Activated naive CD4-positive, alpha-beta T cell treated with anti-CD3 and anti-CD28 coated beads, Interleukin-2, amount 10 ng/mL, durations not matched to agents 7 days and 5 days (primary cell): ENCODE results near the gene FFAR3.

Experiments used
- CTCF ChIA-PET: fragments of 350-600 bp; sonication (Branson Sonifier 250); formaldehyde crosslinking; loops from one replicate; lab custom pipeline; 2021; ENCODE audit warnings: antibody characterized with exemption; lab: Charles Lee
- DNase-seq: peaks from one replicate; pipeline ENCODE4 v3.0.0-alpha.2; 2020
- H3K27ac Mint-ChIP-seq: one replicate; pipeline ENCODE4 v1.8.0; 2021; ENCODE audit warnings: mild to moderate bottlenecking, moderate library complexity, mixed read lengths
- H3K27me3 Mint-ChIP-seq: one replicate; pipeline ENCODE4 v1.8.0; 2021; ENCODE audit warnings: mild to moderate bottlenecking, mixed read lengths
- H3K36me3 Mint-ChIP-seq: one replicate; pipeline ENCODE4 v1.8.0; 2021; ENCODE audit warnings: mixed read lengths
- H3K4me1 Mint-ChIP-seq: one replicate; pipeline ENCODE4 v1.8.0; 2021; ENCODE audit warnings: mixed read lengths
- H3K4me3 Mint-ChIP-seq: one replicate; pipeline ENCODE4 v1.8.0; 2021; ENCODE audit warnings: mild to moderate bottlenecking, moderate library complexity, mixed read lengths
- H3K9me3 Mint-ChIP-seq: one replicate; pipeline ENCODE4 v1.8.0; 2021; ENCODE audit warnings: mixed read lengths

Gene FFAR3

GRCh38 chr19:35318679-35319448 lies 39.4 kb upstream of the FFAR3 start:
- Mint-ChIP-seq H3K27ac (peak overlapping the region; percentile 16), H3K4me1 (peaks cover 11% of the 10 kb centered on the region), H3K9me3 (no peaks in the 10 kb centered on the region), H3K4me3 (no peak overlapping the region), H3K36me3 (no peaks in the 10 kb centered on the region), H3K27me3 (peaks cover 33% of the 10 kb centered on the region)
- CTCF ChIA-PET, result no interaction called here
- peak; percentile 26 for DNase-seq

GRCh38 chr19:35320065-35320713 lies 38.1 kb upstream of the FFAR3 start:
- Mint-ChIP-seq H3K4me3 (no peak overlapping the region), H3K36me3 (no peaks in the 10 kb centered on the region), H3K27ac (no peak overlapping the region), H3K9me3 (no peaks in the 10 kb centered on the region), H3K27me3 (peaks cover 26% of the 10 kb centered on the region), H3K4me1 (peaks cover 11% of the 10 kb centered on the region)
- DNase-seq, result no peak
- CTCF ChIA-PET, result interaction anchor here (0.7 kb wide), 1 partner anchor 13 kb away, joined by 3 read pairs; no protein-coding TSS in a partner anchor

- CTCF ChIA-PET, result interaction anchor here (0.6 kb wide), 1 partner anchor 15 kb away, joined by 3 read pairs; no protein-coding TSS in a partner anchor
- H3K9me3 Mint-ChIP-seq, result no peaks in the 10 kb centered on the region
- H3K4me1 Mint-ChIP-seq, result peaks cover 11% of the 10 kb centered on the region
- H3K36me3 Mint-ChIP-seq, result no peaks in the 10 kb centered on the region
- H3K4me3 Mint-ChIP-seq, result no peak overlapping the region
- H3K27ac Mint-ChIP-seq, result no peak overlapping the region
- DNase-seq, result no peak
- H3K27me3 Mint-ChIP-seq, result peaks cover 23% of the 10 kb centered on the region
These were observed 37.0 kb upstream of the FFAR3 start for GRCh38 chr19:35321291-35321690.

GRCh38 chr19:35322014-35322413 lies 36.2 kb upstream of the FFAR3 start:
- H3K9me3 Mint-ChIP-seq, result no peaks in the 10 kb centered on the region
- H3K27ac Mint-ChIP-seq, result no peak overlapping the region
- H3K4me1 Mint-ChIP-seq, result peaks cover 11% of the 10 kb centered on the region
- CTCF ChIA-PET, result no interaction called here
- peaks cover 29% of the 10 kb centered on the region for H3K27me3 Mint-ChIP-seq
- H3K4me3 Mint-ChIP-seq, result no peak overlapping the region
- no peaks in the 10 kb centered on the region for H3K36me3 Mint-ChIP-seq
- DNase-seq, result no peak

GRCh38 chr19:35327642-35328041 lies 30.6 kb upstream of the FFAR3 start:
- H3K9me3 Mint-ChIP-seq, result no peaks in the 10 kb centered on the region
- CTCF ChIA-PET, result interaction anchor here (0.6 kb wide), 1 partner anchor 77 kb away, joined by 6 read pairs; no protein-coding TSS in a partner anchor
- peaks cover 2% of the 10 kb centered on the region for H3K4me1 Mint-ChIP-seq
- H3K27me3 Mint-ChIP-seq, result peaks cover 31% of the 10 kb centered on the region
- H3K36me3 Mint-ChIP-seq, result no peaks in the 10 kb centered on the region
- no peak for DNase-seq
- no peak overlapping the region for H3K27ac Mint-ChIP-seq
- H3K4me3 Mint-ChIP-seq, result no peak overlapping the region

- CTCF ChIA-PET, result no interaction called here
- peaks cover 37% of the 10 kb centered on the region for H3K27me3 Mint-ChIP-seq
- no peak within 1 kb of the TSS for H3K27ac Mint-ChIP-seq
- peaks cover 10% of the 10 kb centered on the region for H3K4me1 Mint-ChIP-seq
- H3K36me3 Mint-ChIP-seq, result no peaks in the 10 kb centered on the region
- DNase-seq, result no peak
- no peaks in the 10 kb centered on the region for H3K9me3 Mint-ChIP-seq
- H3K4me3 Mint-ChIP-seq, result no peak within 1 kb of the TSS
These were observed 29.4 kb upstream of the FFAR3 start, which contains the start of gene CD22 for GRCh38 chr19:35328851-35329285. CD22 (plus strand) TSS chr19:35329187; CDS start chr19:35332041, 2,854 bp downstream.

- Mint-ChIP-seq H3K27ac (no peak overlapping the region), H3K4me1 (peaks cover 10% of the 10 kb centered on the region), H3K9me3 (no peaks in the 10 kb centered on the region), H3K4me3 (no peak overlapping the region), H3K27me3 (peaks cover 37% of the 10 kb centered on the region), H3K36me3 (no peaks in the 10 kb centered on the region)
- CTCF ChIA-PET, result no interaction called here
- no peak for DNase-seq
These were observed 28.9 kb upstream of the FFAR3 start for GRCh38 chr19:35329323-35329722.

- H3K4me3 Mint-ChIP-seq, result no peak overlapping the region
- CTCF ChIA-PET, result no interaction called here
- H3K27me3 Mint-ChIP-seq, result peaks cover 37% of the 10 kb centered on the region
- H3K36me3 Mint-ChIP-seq, result no peaks in the 10 kb centered on the region
- H3K27ac Mint-ChIP-seq, result no peak overlapping the region
- peaks cover 10% of the 10 kb centered on the region for H3K4me1 Mint-ChIP-seq
- no peaks in the 10 kb centered on the region for H3K9me3 Mint-ChIP-seq
- no peak for DNase-seq
These were observed 27.8 kb upstream of the FFAR3 start for GRCh38 chr19:35330475-35330874.

- no peaks in the 10 kb centered on the region for H3K9me3 Mint-ChIP-seq
- peaks cover 10% of the 10 kb centered on the region for H3K4me1 Mint-ChIP-seq
- H3K27ac Mint-ChIP-seq, result no peak overlapping the region
- no peak for DNase-seq
- H3K27me3 Mint-ChIP-seq, result peaks cover 39% of the 10 kb centered on the region
- no peaks in the 10 kb centered on the region for H3K36me3 Mint-ChIP-seq
- CTCF ChIA-PET, result no interaction called here
- no peak overlapping the region for H3K4me3 Mint-ChIP-seq
These were observed 26.6 kb upstream of the FFAR3 start for GRCh38 chr19:35331551-35332214.

- Mint-ChIP-seq H3K4me3 (no peak overlapping the region), H3K9me3 (no peaks in the 10 kb centered on the region), H3K27me3 (peaks cover 39% of the 10 kb centered on the region), H3K4me1 (peaks cover 10% of the 10 kb centered on the region), H3K36me3 (no peaks in the 10 kb centered on the region), H3K27ac (no peak overlapping the region)
- CTCF ChIA-PET, result interaction anchor here (0.5 to 2.2 kb wide), 5 partner anchors 10 to 192 kb away, joined by 3 to 9 read pairs (median 5); no protein-coding TSS in a partner anchor
- DNase-seq, result peak; percentile 50
These were observed 25.4 kb upstream of the FFAR3 start for GRCh38 chr19:35332817-35333216.

GRCh38 chr19:35334144-35334753 lies 24.0 kb upstream of the FFAR3 start:
- Mint-ChIP-seq H3K4me1 (peaks cover 10% of the 10 kb centered on the region), H3K9me3 (no peaks in the 10 kb centered on the region), H3K36me3 (no peaks in the 10 kb centered on the region), H3K4me3 (no peak overlapping the region), H3K27ac (no peak overlapping the region), H3K27me3 (peaks cover 42% of the 10 kb centered on the region)
- no peak for DNase-seq
- CTCF ChIA-PET, result interaction anchor here (2.2 kb wide), 1 partner anchor 19 kb away, joined by 9 read pairs; no protein-coding TSS in a partner anchor

- H3K4me1 Mint-ChIP-seq, result peaks cover 10% of the 10 kb centered on the region
These were observed 21.9 kb upstream of the FFAR3 start for GRCh38 chr19:35336166-35336955.

More at GRCh38 chr19:35336166-35336955, 21.9 kb upstream of the FFAR3 start:
- Mint-ChIP-seq H3K27ac (no peak overlapping the region), H3K9me3 (no peaks in the 10 kb centered on the region), H3K36me3 (no peaks in the 10 kb centered on the region), H3K4me3 (no peak overlapping the region), H3K27me3 (peaks cover 47% of the 10 kb centered on the region)
- CTCF ChIA-PET, result no interaction called here
- DNase-seq, result no peak
